HG02623 (cell line): ENCODE results near the gene SP4.

Experiments
- ATAC-seq: cut with Tn5 transposase; IDR thresholded peaks from one replicate; pipeline ENCODE4 v1.9.1; 2021; ENCODE audit warnings: moderate library complexity; ENCODE audit not compliant: unreplicated experiment

The SP4 gene

GRCh38 chr7:21443149-21443841, 15.4 kb downstream of the SP4 start:
- no peak for ATAC-seq

GRCh38 chr7:21448974-21449373, 21.1 kb downstream of the SP4 start:
- ATAC-seq = no peak

- no peak for ATAC-seq
Measured at GRCh38 chr7:21450076-21450475, 22.2 kb downstream of the SP4 start.

- no peak for ATAC-seq
Measured at GRCh38 chr7:21450941-21451340, 23.1 kb downstream of the SP4 start.

- no peak for ATAC-seq
Measured at GRCh38 chr7:21454182-21454581, 26.3 kb downstream of the SP4 start.

- ATAC-seq = no peak
Measured at GRCh38 chr7:21454906-21455305, 27.0 kb downstream of the SP4 start.

- ATAC-seq = no peak
Measured at GRCh38 chr7:21461282-21461681, 33.4 kb downstream of the SP4 start.

- ATAC-seq = no peak
Measured at GRCh38 chr7:21462081-21462480, 34.2 kb downstream of the SP4 start.

GRCh38 chr7:21463524-21463923, 35.6 kb downstream of the SP4 start:
- ATAC-seq = no peak

GRCh38 chr7:21468969-21469368, 41.1 kb downstream of the SP4 start:
- no peak for ATAC-seq

GRCh38 chr7:21469894-21470293, 42.0 kb downstream of the SP4 start:
- no peak for ATAC-seq

- no peak for ATAC-seq
Measured at GRCh38 chr7:21472029-21472428, 44.1 kb downstream of the SP4 start.

- no peak for ATAC-seq
Measured at GRCh38 chr7:21476429-21476828, 48.5 kb downstream of the SP4 start.

- ATAC-seq = no peak
Measured at GRCh38 chr7:21480693-21481403, 53.0 kb downstream of the SP4 start.

GRCh38 chr7:21486511-21486910, 58.6 kb downstream of the SP4 start:
- ATAC-seq = no peak

- no peak for ATAC-seq
Measured at GRCh38 chr7:21495731-21496130, 67.8 kb downstream of the SP4 start.

GRCh38 chr7:21497072-21497471, 69.2 kb downstream of the SP4 start:
- no peak for ATAC-seq

- ATAC-seq = no peak
Measured at GRCh38 chr7:21500117-21500832, 72.4 kb downstream of the SP4 start.

- no peak for ATAC-seq
Measured at GRCh38 chr7:21504021-21504420, 76.1 kb downstream of the SP4 start.

- ATAC-seq = no peak
Measured at GRCh38 chr7:21507627-21508343, 79.9 kb downstream of the SP4 start.

GRCh38 chr7:21508538-21508937, 80.7 kb downstream of the SP4 start:
- no peak for ATAC-seq
